Trophoblast cell (in vitro differentiated cells and primary cell): Measurements from ENCODE around the gene HMHB1.

Experiments
- DNase-seq, 2 donors: peaks; one replicate each; pipeline ENCODE4 v3.0.0-alpha.2; 2016
- H2AFZ ChIP-seq: 2 replicates; pipeline ENCODE4 v1.6.1; 2013; ENCODE audit warnings: low read length, moderate library complexity, mild to moderate bottlenecking; ENCODE audit not compliant: insufficient read depth, poor library complexity
- H2AK5ac ChIP-seq: 2 replicates; pipeline ENCODE4 v1.6.1; 2013; ENCODE audit warnings: mild to moderate bottlenecking, low read length
- H2BK120ac ChIP-seq: 2 replicates; pipeline ENCODE4 v1.6.1; 2013; ENCODE audit warnings: low read length, mild to moderate bottlenecking, moderate library complexity; ENCODE audit not compliant: insufficient read depth, poor library complexity
- H2BK12ac ChIP-seq: 2 replicates; pipeline ENCODE4 v1.6.1; 2013; ENCODE audit warnings: mild to moderate bottlenecking, low read length, moderate library complexity
- H2BK5ac ChIP-seq: 2 replicates; pipeline ENCODE4 v1.6.1; 2013; ENCODE audit warnings: low read length, low read depth, moderate library complexity, mild to moderate bottlenecking; ENCODE audit not compliant: poor library complexity
- H3K14ac ChIP-seq: 2 replicates; pipeline ENCODE4 v1.6.1; 2013; ENCODE audit warnings: mild to moderate bottlenecking, low read length
- H3K18ac ChIP-seq: 2 replicates; pipeline ENCODE4 v1.6.1; 2013; ENCODE audit warnings: mild to moderate bottlenecking, low read length
- H3K23ac ChIP-seq: 2 replicates; pipeline ENCODE4 v1.6.1; 2013; ENCODE audit warnings: low read length
- H3K27ac ChIP-seq: 2 replicates; pipeline ENCODE4 v1.5.1; 2013; ENCODE audit warnings: low read depth, mild to moderate bottlenecking, inconsistent platforms, low read length, moderate library complexity
- H3K27me3 ChIP-seq: 2 replicates; pipeline ENCODE4 v1.6.1; 2013; ENCODE audit warnings: inconsistent platforms, mild to moderate bottlenecking, low read length, moderate library complexity; ENCODE audit not compliant: insufficient read depth
- H3K36me3 ChIP-seq, 2 experiments: 1 replicate in 1 of 2; 2 replicates in 1 of 2; pipeline ENCODE4 v1.6.1; 2013; ENCODE audit warnings: low read length in 2 of 2, mild to moderate bottlenecking in 2 of 2, moderate library complexity in 1 of 2; ENCODE audit not compliant: insufficient read depth in 2 of 2, control insufficient read depth in 1 of 2
- H3K4ac ChIP-seq: 2 replicates; pipeline ENCODE4 v1.6.1; 2013; ENCODE audit warnings: low read depth, mild to moderate bottlenecking, low read length, moderate library complexity
- H3K4me1 ChIP-seq, 2 experiments: 1 replicate in 1 of 2; 2 replicates in 1 of 2; pipeline ENCODE4 v1.6.1; 2013; ENCODE audit warnings: low read length in 2 of 2, mild to moderate bottlenecking in 2 of 2, moderate library complexity in 1 of 2; ENCODE audit not compliant: insufficient read depth in 2 of 2, control insufficient read depth in 1 of 2
- H3K4me2 ChIP-seq: 2 replicates; pipeline ENCODE4 v1.6.1; 2013; ENCODE audit warnings: inconsistent platforms, mild to moderate bottlenecking, low read length, moderate library complexity
- H3K4me3 ChIP-seq: 2 replicates; pipeline ENCODE4 v1.5.1; 2013; ENCODE audit warnings: mild to moderate bottlenecking, low read depth, low read length, inconsistent platforms
- H3K79me1 ChIP-seq: one replicate; pipeline ENCODE4 v1.6.1; 2013; ENCODE audit warnings: low read length
- H3K79me2 ChIP-seq: 2 replicates; pipeline ENCODE4 v1.6.1; 2013; ENCODE audit warnings: low read length, mild to moderate bottlenecking; ENCODE audit not compliant: control insufficient read depth, insufficient read depth, poor library complexity
- H3K9ac ChIP-seq: 2 replicates; pipeline ENCODE4 v1.6.1; 2013; ENCODE audit warnings: mild to moderate bottlenecking, low read length
- H3K9me3 ChIP-seq: 2 replicates; pipeline ENCODE4 v1.6.1; 2013; ENCODE audit warnings: low read depth, mild to moderate bottlenecking, control low read depth, inconsistent platforms, low read length; ENCODE audit not compliant: insufficient read depth
- H4K12ac ChIP-seq: 2 replicates; pipeline ENCODE4 v1.6.1; 2013; ENCODE audit warnings: low read depth, mild to moderate bottlenecking, low read length, moderate library complexity
- H4K8ac ChIP-seq: 2 replicates; pipeline ENCODE4 v1.6.1; 2013; ENCODE audit warnings: low read depth, mild to moderate bottlenecking, low read length, moderate library complexity
- H4K91ac ChIP-seq: one replicate; pipeline ENCODE4 v1.6.1; 2013; ENCODE audit warnings: low read depth, mild to moderate bottlenecking, low read length, moderate library complexity
- WGBS: extraction: QIAGEN DNeasy Blood & Tissue Kit; methylation state at CpG from one replicate; pipeline ENCODE4 v1.1.7; 2013; ENCODE audit warnings: missing lambda C conversion rate; ENCODE audit not compliant: insufficient read length, insufficient coverage; ENCODE audit errors: extremely low coverage; 5-methylcytosine and 5-hydroxymethylcytosine counted together

HMHB1 gene

DNA sequence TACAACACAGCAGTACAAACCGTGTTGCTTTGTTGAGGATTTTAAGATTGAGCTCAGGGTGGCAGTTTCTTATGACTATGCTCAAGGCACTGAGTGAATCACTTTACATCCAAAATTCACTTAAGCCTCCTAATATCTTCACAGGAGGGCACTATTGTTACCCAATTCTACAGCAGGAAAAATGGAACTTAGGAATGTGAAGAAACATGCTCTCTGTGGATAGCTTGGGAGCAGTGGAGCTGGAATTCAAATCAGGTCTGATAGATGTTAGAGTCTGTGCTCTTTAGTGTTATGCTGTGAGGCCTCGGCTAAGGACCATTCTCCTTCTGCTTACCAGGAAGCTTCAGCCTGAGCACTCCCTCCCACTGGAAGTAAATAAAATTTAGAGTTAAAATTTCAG is 18.7 kb upstream of the HMHB1 start:
- H3K36me3 ChIP-seq: no peaks in the 10 kb centered on the region
- no peak overlapping the region for H3K14ac ChIP-seq
- no peak overlapping the region for H2BK120ac ChIP-seq
- H3K9me3 ChIP-seq: no peaks in the 10 kb centered on the region
- no peak overlapping the region for H2BK5ac ChIP-seq
- H3K4me1 ChIP-seq: no peaks in the 10 kb centered on the region
- no peak overlapping the region for H2AK5ac ChIP-seq
- H3K79me1 ChIP-seq: no peaks in the 10 kb centered on the region
- no peak overlapping the region for H2AFZ ChIP-seq
- no peak overlapping the region for H4K91ac ChIP-seq
- DNase-seq: no peak
- no peak overlapping the region for H4K12ac ChIP-seq
- no peak overlapping the region for H3K4me2 ChIP-seq
- H3K9ac ChIP-seq: no peak overlapping the region
- no CpG with 5 or more reads among the region's 2 CpGs for WGBS
- no peak overlapping the region for H3K23ac ChIP-seq
- no peak overlapping the region for H2BK12ac ChIP-seq
- H3K27me3 ChIP-seq: no peaks in the 10 kb centered on the region
- H3K27ac ChIP-seq: no peak overlapping the region
- no peak overlapping the region for H4K8ac ChIP-seq
- H3K79me2 ChIP-seq: no peaks in the 10 kb centered on the region
- no peak overlapping the region for H3K4ac ChIP-seq
- H3K4me3 ChIP-seq: no peak overlapping the region
- no peak overlapping the region for H3K18ac ChIP-seq

DNA sequence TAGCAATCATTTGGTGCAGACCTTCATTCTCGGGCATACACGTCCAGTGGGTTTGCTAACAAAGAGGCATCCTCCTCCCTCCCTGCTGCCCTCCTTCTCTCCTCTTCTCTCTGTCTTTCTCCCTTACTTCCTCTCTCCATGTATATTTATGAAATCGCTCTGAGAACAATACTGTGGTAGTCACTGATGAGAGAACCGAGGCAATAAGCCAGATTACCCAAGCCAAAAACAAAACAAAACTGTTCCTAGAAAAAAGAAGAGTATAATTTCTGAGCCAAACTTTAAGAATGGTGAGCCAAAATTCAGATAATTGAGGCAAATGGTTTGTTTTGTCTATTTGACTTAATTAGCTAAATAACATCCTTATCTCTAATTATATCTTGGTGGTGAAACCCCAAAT is 15.8 kb upstream of the HMHB1 start:
- Histone ChIP-seq H3K18ac (no peak overlapping the region), H2BK12ac (no peak overlapping the region), H3K9me3 (no peaks in the 10 kb centered on the region), H2AK5ac (no peak overlapping the region), H4K8ac (no peak overlapping the region), H3K14ac (no peak overlapping the region), H3K4me1 (no peaks in the 10 kb centered on the region), H2BK120ac (no peak overlapping the region), H3K4me2 (no peak overlapping the region), H4K91ac (no peak overlapping the region), H3K36me3 (no peaks in the 10 kb centered on the region), H3K4me3 (no peak overlapping the region), H3K79me1 (no peaks in the 10 kb centered on the region), H2BK5ac (no peak overlapping the region), H3K27me3 (no peaks in the 10 kb centered on the region), H3K4ac (no peak overlapping the region), H3K79me2 (no peaks in the 10 kb centered on the region), H3K27ac (no peak overlapping the region), H4K12ac (no peak overlapping the region), H3K9ac (no peak overlapping the region), H2AFZ (no peak overlapping the region), H3K23ac (no peak overlapping the region)
- WGBS: no CpG with 5 or more reads among the region's 4 CpGs
- DNase-seq: no peak

GRCh38 chr5:143796753-143797152 is 15.2 kb upstream of the HMHB1 start:
- Histone ChIP-seq H3K4ac (no peak overlapping the region), H3K9me3 (no peaks in the 10 kb centered on the region), H3K9ac (no peak overlapping the region), H3K27me3 (no peaks in the 10 kb centered on the region), H4K8ac (no peak overlapping the region), H2BK5ac (no peak overlapping the region), H3K27ac (no peak overlapping the region), H2BK120ac (no peak overlapping the region), H3K4me3 (no peak overlapping the region), H2AFZ (no peak overlapping the region), H3K4me2 (no peak overlapping the region), H3K14ac (no peak overlapping the region), H3K36me3 (no peaks in the 10 kb centered on the region), H3K79me2 (no peaks in the 10 kb centered on the region), H3K23ac (no peak overlapping the region), H2AK5ac (no peak overlapping the region), H2BK12ac (no peak overlapping the region), H3K4me1 (no peaks in the 10 kb centered on the region), H3K79me1 (no peaks in the 10 kb centered on the region), H3K18ac (no peak overlapping the region), H4K91ac (no peak overlapping the region), H4K12ac (no peak overlapping the region)
- WGBS: no CpG with 5 or more reads among the region's 5 CpGs
- no peak for DNase-seq

- Histone ChIP-seq H3K9me3 (no peaks in the 10 kb centered on the region), H3K18ac (no peak overlapping the region), H3K4me2 (no peak overlapping the region), H3K23ac (no peak overlapping the region), H3K4me3 (no peak overlapping the region), H3K27me3 (no peaks in the 10 kb centered on the region), H2AFZ (no peak overlapping the region), H3K4ac (no peak overlapping the region), H3K79me1 (no peaks in the 10 kb centered on the region), H3K27ac (no peak overlapping the region), H2AK5ac (no peak overlapping the region), H3K9ac (no peak overlapping the region), H4K12ac (no peak overlapping the region), H2BK12ac (no peak overlapping the region), H3K4me1 (no peaks in the 10 kb centered on the region), H4K8ac (no peak overlapping the region), H3K79me2 (no peaks in the 10 kb centered on the region), H4K91ac (no peak overlapping the region), H3K14ac (no peak overlapping the region), H2BK120ac (no peak overlapping the region), H2BK5ac (no peak overlapping the region), H3K36me3 (no peaks in the 10 kb centered on the region)
- no CpG with 5 or more reads among the region's 2 CpGs for WGBS
- DNase-seq: no peak
Observed at GRCh38 chr5:143800715-143801114, 11.2 kb upstream of the HMHB1 start.
